Measurements from ENCODE around the gene RXRA.

The RXRA gene

DNA sequence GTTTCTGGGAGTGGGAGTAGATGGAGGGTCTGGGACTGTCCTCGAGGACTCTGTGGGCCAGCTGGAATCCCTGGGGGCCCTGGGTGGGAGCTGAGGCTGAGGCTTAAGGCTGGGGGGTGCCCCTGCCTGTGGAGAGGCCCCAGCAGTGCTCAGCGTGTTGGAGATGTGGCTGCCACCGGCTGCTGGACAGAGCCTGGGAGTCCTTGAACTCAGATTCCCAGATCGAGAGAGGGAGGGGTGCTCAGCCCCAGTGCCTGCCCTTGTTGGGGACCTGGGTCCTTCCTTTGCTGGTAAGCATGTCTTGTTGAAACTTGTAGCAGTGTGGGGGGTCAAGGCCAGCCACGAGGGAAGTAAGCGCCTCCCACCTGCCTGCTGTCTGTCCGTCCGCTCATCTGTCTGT is 10.7 kb downstream of the RXRA start:
- no peaks in the 10 kb centered on the region for H3K36me3 ChIP-seq (ENCODE audit: insufficient read depth, low read length)
- no peak overlapping the region for H3K9ac ChIP-seq (ENCODE audit: low read depth, low read length)
- peaks cover 89% of the 10 kb centered on the region for H4K20me1 ChIP-seq (ENCODE audit: insufficient read depth, low read length)
- no peaks in the 10 kb centered on the region for H3K4me1 ChIP-seq (ENCODE audit: insufficient read depth, low read length)
- ATAC-seq (ENCODE audit: insufficient read depth, low read depth): no peak
- H3K4me3 ChIP-seq (ENCODE audit: low read depth in 1 of 2, low read length in 2 of 2): no peak overlapping the region
- no peaks in the 10 kb centered on the region for H3K9me3 ChIP-seq (ENCODE audit: insufficient read depth, low read length, severe bottlenecking)
- no peak overlapping the region for H2AFZ ChIP-seq (ENCODE audit: low read depth, low read length)
- H3K4me2 ChIP-seq (ENCODE audit: insufficient read depth, low read length): no peak overlapping the region
- H3K79me2 ChIP-seq (ENCODE audit: insufficient read depth, low read length): 0 out of 2 replicates have a peak, but pooled peaks cover 2% of the 10 kb centered on the region
- no peak for DNase-seq
- H3K27ac ChIP-seq (ENCODE audit: low read length): no peak overlapping the region
- H3K27me3 ChIP-seq (ENCODE audit: insufficient read depth, low read length, poor library complexity): no peaks in the 10 kb centered on the region
- no peak for TF ChIP-seq EZH2 (IDR thresholded peaks at IDR 0.05; ENCODE audit: borderline replicate concordance, low read depth, low read length, severe bottlenecking)
- TF ChIP-seq, protein P1, sequence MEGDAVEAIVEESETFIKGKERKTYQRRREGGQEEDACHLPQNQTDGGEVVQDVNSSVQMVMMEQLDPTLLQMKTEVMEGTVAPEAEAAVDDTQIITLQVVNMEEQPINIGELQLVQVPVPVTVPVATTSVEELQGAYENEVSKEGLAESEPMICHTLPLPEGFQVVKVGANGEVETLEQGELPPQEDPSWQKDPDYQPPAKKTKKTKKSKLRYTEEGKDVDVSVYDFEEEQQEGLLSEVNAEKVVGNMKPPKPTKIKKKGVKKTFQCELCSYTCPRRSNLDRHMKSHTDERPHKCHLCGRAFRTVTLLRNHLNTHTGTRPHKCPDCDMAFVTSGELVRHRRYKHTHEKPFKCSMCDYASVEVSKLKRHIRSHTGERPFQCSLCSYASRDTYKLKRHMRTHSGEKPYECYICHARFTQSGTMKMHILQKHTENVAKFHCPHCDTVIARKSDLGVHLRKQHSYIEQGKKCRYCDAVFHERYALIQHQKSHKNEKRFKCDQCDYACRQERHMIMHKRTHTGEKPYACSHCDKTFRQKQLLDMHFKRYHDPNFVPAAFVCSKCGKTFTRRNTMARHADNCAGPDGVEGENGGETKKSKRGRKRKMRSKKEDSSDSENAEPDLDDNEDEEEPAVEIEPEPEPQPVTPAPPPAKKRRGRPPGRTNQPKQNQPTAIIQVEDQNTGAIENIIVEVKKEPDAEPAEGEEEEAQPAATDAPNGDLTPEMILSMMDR (IDR thresholded peaks at IDR 0.05; ENCODE audit: borderline replicate concordance, extremely low read depth, low read length, poor library complexity, severe bottlenecking): no peak

DNA sequence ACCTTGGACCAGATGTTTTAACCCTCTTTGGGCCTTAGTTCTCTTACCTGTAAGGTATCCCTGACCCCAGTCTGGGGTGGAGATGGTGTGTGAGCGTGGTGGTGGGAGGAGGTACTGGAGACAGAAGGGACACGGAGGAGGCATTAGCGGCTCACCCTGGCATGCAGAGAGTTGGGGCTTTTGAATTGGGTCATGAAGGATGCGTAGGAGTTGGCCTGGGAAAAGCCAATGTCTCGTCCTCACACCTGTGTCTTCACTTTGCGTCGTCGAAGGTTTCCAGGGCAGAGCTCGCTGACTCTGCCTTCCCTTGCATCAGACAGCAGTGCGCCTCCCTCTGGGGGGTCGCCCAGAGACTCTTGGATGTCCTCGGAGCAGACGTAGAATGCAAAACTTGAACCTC is 11.2 kb downstream of the RXRA start:
- Histone ChIP-seq H3K27me3 (ENCODE audit: insufficient read depth, low read length, poor library complexity) (no peaks in the 10 kb centered on the region), H3K27ac (ENCODE audit: low read length) (no peak overlapping the region), H3K4me1 (ENCODE audit: insufficient read depth, low read length) (no peaks in the 10 kb centered on the region), H3K9me3 (ENCODE audit: insufficient read depth, low read length, severe bottlenecking) (no peaks in the 10 kb centered on the region), H3K4me2 (ENCODE audit: insufficient read depth, low read length) (no peak overlapping the region), H3K4me3 (ENCODE audit: low read depth in 1 of 2, low read length in 2 of 2) (no peak overlapping the region), H4K20me1 (ENCODE audit: insufficient read depth, low read length) (peaks cover 89% of the 10 kb centered on the region), H3K79me2 (ENCODE audit: insufficient read depth, low read length) (0 out of 2 replicates have a peak, but pooled peaks cover 2% of the 10 kb centered on the region), H2AFZ (ENCODE audit: low read depth, low read length) (no peak overlapping the region), H3K36me3 (ENCODE audit: insufficient read depth, low read length) (no peaks in the 10 kb centered on the region), H3K9ac (ENCODE audit: low read depth, low read length) (no peak overlapping the region)
- DNase-seq: no peak
- ATAC-seq (ENCODE audit: insufficient read depth, low read depth): no peak
- TF ChIP-seq EZH2 (IDR thresholded peaks at IDR 0.05; ENCODE audit: borderline replicate concordance, low read depth, low read length, severe bottlenecking): no peak
- TF ChIP-seq, protein P1 (IDR thresholded peaks at IDR 0.05; ENCODE audit: borderline replicate concordance, extremely low read depth, low read length, poor library complexity, severe bottlenecking): no peak

DNA sequence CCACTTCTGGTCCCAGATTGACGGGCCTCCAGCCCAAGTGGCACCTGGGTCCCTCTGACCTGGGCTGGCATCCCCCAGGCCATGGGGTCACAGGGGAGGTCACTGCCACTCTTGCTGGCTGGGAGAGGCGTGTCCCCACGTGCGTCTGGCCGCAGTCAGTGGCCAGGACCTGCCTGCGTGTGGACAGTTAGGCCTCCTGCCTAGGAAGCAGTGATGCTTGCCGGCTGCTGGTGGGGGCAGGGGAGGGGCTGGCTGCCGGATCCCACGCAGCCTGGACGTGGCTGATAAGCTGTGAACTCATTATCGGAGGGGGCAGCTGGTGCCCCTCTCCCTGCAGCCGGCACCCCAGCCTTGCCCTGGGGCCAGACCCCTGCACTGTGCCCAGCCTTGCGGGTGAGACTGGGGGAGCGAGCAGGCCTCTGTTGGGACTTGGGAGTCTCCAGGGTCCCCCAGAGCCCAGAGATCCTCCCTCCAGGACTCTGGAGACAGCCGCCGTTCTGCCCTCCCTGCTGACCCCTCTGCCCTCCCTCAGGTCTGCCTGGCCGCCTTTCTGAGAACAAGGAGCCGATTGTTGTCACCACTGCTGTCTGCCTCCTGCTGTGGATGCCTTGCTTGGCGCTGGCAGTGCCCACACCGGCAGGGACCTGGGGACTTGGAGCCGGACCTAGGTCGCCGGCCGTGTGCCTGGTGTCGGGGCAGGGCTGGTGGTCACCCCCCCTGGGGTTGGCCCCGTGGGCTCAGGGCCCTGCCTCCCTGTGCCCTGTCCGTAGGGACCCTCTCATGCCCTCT is 12.3 kb downstream of the RXRA start:
- Histone ChIP-seq H4K20me1 (ENCODE audit: insufficient read depth, low read length) (peaks cover 89% of the 10 kb centered on the region), H3K4me2 (ENCODE audit: insufficient read depth, low read length) (no peak overlapping the region), H3K4me3 (ENCODE audit: low read depth in 1 of 2, low read length in 2 of 2) (no peak overlapping the region), H3K36me3 (ENCODE audit: insufficient read depth, low read length) (no peaks in the 10 kb centered on the region), H3K27me3 (ENCODE audit: insufficient read depth, low read length, poor library complexity) (no peaks in the 10 kb centered on the region), H3K4me1 (ENCODE audit: insufficient read depth, low read length) (no peaks in the 10 kb centered on the region), H2AFZ (ENCODE audit: low read depth, low read length) (no peak overlapping the region), H3K27ac (ENCODE audit: low read length) (no peak overlapping the region), H3K9ac (ENCODE audit: low read depth, low read length) (no peak overlapping the region), H3K9me3 (ENCODE audit: insufficient read depth, low read length, severe bottlenecking) (no peaks in the 10 kb centered on the region), H3K79me2 (ENCODE audit: insufficient read depth, low read length) (no peaks in the 10 kb centered on the region)
- no peak for TF ChIP-seq EZH2 (IDR thresholded peaks at IDR 0.05; ENCODE audit: borderline replicate concordance, low read depth, low read length, severe bottlenecking)
- TF ChIP-seq, protein P1 (IDR thresholded peaks at IDR 0.05; ENCODE audit: borderline replicate concordance, extremely low read depth, low read length, poor library complexity, severe bottlenecking): no peak
- DNase-seq (no peak), ATAC-seq (ENCODE audit: insufficient read depth, low read depth) (no peak)
